GM13977 (cell line): ENCODE measurements around the gene PARN.

ENCODE experiments used
- DNase-seq: peaks from one replicate; pipeline ENCODE4 v3.0.0; 2012; ENCODE audit warnings: low spot score
- CTCF ChIP-seq: IDR thresholded peaks from 2 replicates; pipeline ENCODE4 v1.5.1; 2012; ENCODE audit warnings: mild to moderate bottlenecking, control low read depth; ENCODE audit not compliant: insufficient read depth; ENCODE audit errors: extremely low read depth, missing control alignments
- in situ Hi-C: fragments of 300-500 bp; cut with MboI; formaldehyde crosslinking; loops from one replicate; pipeline ENCODE4 v1.12.0; 2022; ENCODE audit warnings: low sequenced_read_pairs, low pct_unique_long_range_greater_than_20kb, mixed read lengths, inconsistent platforms; ENCODE audit not compliant: unreplicated experiment

Gene PARN

GRCh38 chr16:14513389-14514107 lies 116.5 kb downstream of the PARN start:
- in situ Hi-C loops, result no loop called here
- TF ChIP-seq CTCF, result no peak
- no peak for DNase-seq

GRCh38 chr16:14511800-14512135 lies 118.3 kb downstream of the PARN start:
- in situ Hi-C loops, result no loop called here

GRCh38 chr16:14510939-14511799 lies 118.9 kb downstream of the PARN start:
- DNase-seq, result no peak
- no peak for TF ChIP-seq CTCF
- in situ Hi-C loops, result no loop called here

More at GRCh38 chr16:14511800-14512135, 118.3 kb downstream of the PARN start:
- no peak for DNase-seq
- no peak for TF ChIP-seq CTCF

GRCh38 chr16:14510581-14510938 lies 119.5 kb downstream of the PARN start:
- no peak for DNase-seq
- in situ Hi-C loops, result no loop called here
- TF ChIP-seq CTCF, result no peak

- no peak for DNase-seq
- in situ Hi-C loops, result no loop called here
- TF ChIP-seq CTCF, result no peak
These were observed 120.4 kb downstream of the PARN start for GRCh38 chr16:14509675-14510132.

GRCh38 chr16:14509055-14509454 lies 121.0 kb downstream of the PARN start:
- no peak for DNase-seq
- no peak for TF ChIP-seq CTCF
- in situ Hi-C loops, result no loop called here
